Globus pallidus (tissue), 1 donor: ENCODE data around the gene GGTLC3.
"Not testable (repeated sequence)": the region's sequence is repeated elsewhere in the genome, so short reads cannot be mapped to it uniquely, and the experiment has no call there.

ENCODE experiments used
- DNase-seq: peaks from one replicate; pipeline ENCODE4 v3.0.0-alpha.2; 2015; ENCODE audit warnings: low spot score

The GGTLC3 gene

GRCh38 chr22:18513454-18513853 is 4.5 kb downstream of the GGTLC3 start:
- not testable (repeated sequence) for DNase-seq

- not testable (repeated sequence) for DNase-seq
Measured at GRCh38 chr22:18512378-18512777, 5.6 kb downstream of the GGTLC3 start.

GRCh38 chr22:18511327-18511726 is 6.6 kb downstream of the GGTLC3 start:
- not testable (repeated sequence) for DNase-seq

- not testable (repeated sequence) for DNase-seq
Measured at GRCh38 chr22:18496227-18496626, 21.7 kb downstream of the GGTLC3 start.
